B cell (primary cell): ENCODE data around the gene PNO1. TPM values are rescaled to one million over a fixed set of nuclear protein-coding genes. Genes with fewer than 3 reads are reported as not detected.

Experiments used
- ATAC-seq: fragments of 200-7000 bp; cut with Tn5 transposase; one replicate; pipeline ENCODE4 v1.10.0; 2021; ENCODE audit warnings: low read depth, mild to moderate bottlenecking, moderate number of reproducible peaks, moderate library complexity
- CTCF ChIA-PET: fragments of 350-600 bp; sonication (Branson Sonifier 250); formaldehyde crosslinking; loops from one replicate; lab custom pipeline; 2021; ENCODE audit warnings: antibody characterized with exemption, inconsistent platforms; lab: Charles Lee
- POLR2A ChIA-PET: fragments of 350-600 bp; sonication (Branson Sonifier 250); formaldehyde crosslinking; loops from one replicate; lab custom pipeline; 2021; ENCODE audit warnings: antibody characterized with exemption; lab: Charles Lee
- DNase-seq: peaks from one replicate; pipeline ENCODE4 v3.0.0; 2013
- H2AFZ ChIP-seq: 2 replicates; pipeline ENCODE4 v1.6.1; 2012; ENCODE audit warnings: mild to moderate bottlenecking, low read depth, low read length; ENCODE audit not compliant: insufficient read depth, poor library complexity, severe bottlenecking
- H3K27ac ChIP-seq, 2 donors: 1 replicate in 1 of 2; 2 replicates in 1 of 2; pipeline ENCODE4 v1.5.1; 2012 to 2013; ENCODE audit warnings: low read length in 2 of 2, mild to moderate bottlenecking in 2 of 2, moderate library complexity in 1 of 2
- H3K27me3 ChIP-seq, 4 experiments: fragments of 200-600 bp in 1 of 4; sonication (generic) in 1 of 4; replicated peaks in 1 of 4; 1 replicate in 2 of 4; 2 replicates in 2 of 4; pipeline versions ENCODE4 v1.6.1 to v1.7.0; 2013 to 2016; ENCODE audit warnings: low read length in 3 of 4, mild to moderate bottlenecking in 2 of 4, mixed read lengths in 1 of 4, moderate library complexity in 1 of 4; ENCODE audit not compliant: insufficient read depth in 4 of 4, control insufficient read depth in 3 of 4; ENCODE audit errors: control extremely low read depth in 1 of 4
- H3K36me3 ChIP-seq, 2 experiments: replicated peaks in 1 of 2; 1 replicate in 1 of 2; 2 replicates in 1 of 2; pipeline versions ENCODE4 v1.6.1 to v1.7.1; 2013; ENCODE audit warnings: low read length in 1 of 2; ENCODE audit not compliant: insufficient read depth in 2 of 2, control insufficient read depth in 1 of 2; ENCODE audit errors: control extremely low read depth in 1 of 2, extremely low read depth in 1 of 2
- H3K4me1 ChIP-seq, 2 donors: fragments of 200-600 bp in 1 of 2; sonication (generic) in 1 of 2; 1 replicate in 1 of 2; 2 replicates in 1 of 2; pipeline versions ENCODE4 v1.5.1 to v1.6.1; 2013 to 2017; ENCODE audit warnings: low read length in 2 of 2; ENCODE audit not compliant: control insufficient read depth in 2 of 2, insufficient read depth in 2 of 2
- H3K4me2 ChIP-seq: replicated peaks from 2 replicates; pipeline ENCODE3; 2012; ENCODE audit warnings: mild to moderate bottlenecking, low read depth, low read length; ENCODE audit not compliant: poor library complexity, severe bottlenecking
- H3K4me3 ChIP-seq, 5 experiments: fragments of 200-600 bp in 1 of 5; sonication (generic) in 1 of 5; 1 replicate in 3 of 5; 2 replicates in 2 of 5; pipeline versions ENCODE4 v1.5.1 to v1.7.0; 2011 to 2016; ENCODE audit warnings: low read length in 4 of 5, mild to moderate bottlenecking in 4 of 5, low read depth in 2 of 5, control low read depth in 1 of 5, moderate library complexity in 1 of 5; ENCODE audit not compliant: insufficient read depth in 1 of 5; ENCODE audit errors: control extremely low read depth in 1 of 5, extremely low read depth in 1 of 5
- H3K79me2 ChIP-seq: fragments of 200-600 bp; sonication (generic); one replicate; pipeline ENCODE4 v1.6.0; 2016; ENCODE audit warnings: low read length; ENCODE audit not compliant: control insufficient read depth, insufficient read depth
- H3K9ac ChIP-seq: fragments of 200-600 bp; sonication (generic); 2 replicates; pipeline ENCODE4 v1.6.1; 2017; ENCODE audit warnings: mild to moderate bottlenecking, low read length, moderate library complexity
- H3K9me3 ChIP-seq, 3 donors: one replicate each; pipeline versions ENCODE4 v1.6.1 to v1.7.1; 2013; ENCODE audit warnings: low read length in 2 of 3; ENCODE audit not compliant: control insufficient read depth in 2 of 3, insufficient read depth in 1 of 3; ENCODE audit errors: control extremely low read depth in 1 of 3
- H4K20me1 ChIP-seq: 2 replicates; pipeline ENCODE4 v1.6.0; 2012; ENCODE audit warnings: mild to moderate bottlenecking, low read length; ENCODE audit not compliant: insufficient read depth, control insufficient read depth, poor library complexity, severe bottlenecking
- H3K27ac Mint-ChIP-seq: one replicate; pipeline ENCODE4 v1.8.0; 2021; ENCODE audit warnings: mixed read lengths
- H3K27me3 Mint-ChIP-seq: one replicate; pipeline ENCODE4 v1.8.0; 2021; ENCODE audit warnings: mixed read lengths
- H3K4me1 Mint-ChIP-seq: one replicate; pipeline ENCODE4 v1.8.0; 2021; ENCODE audit warnings: mixed read lengths
- H3K4me3 Mint-ChIP-seq: one replicate; pipeline ENCODE4 v1.8.0; 2021; ENCODE audit warnings: mixed read lengths
- H3K9me3 Mint-ChIP-seq: one replicate; pipeline ENCODE4 v1.8.0; 2022; ENCODE audit warnings: mixed read lengths; ENCODE audit not compliant: insufficient read depth
- CTCF ChIP-seq: fragments of 200-600 bp; IDR thresholded peaks from one replicate; pipeline ENCODE4 v1.8.0; 2022; ENCODE audit warnings: antibody characterized with exemption, mild to moderate bottlenecking
- EZH2 ChIP-seq: IDR thresholded peaks from 2 replicates; pipeline ENCODE4 v1.6.1; 2012; ENCODE audit warnings: borderline replicate concordance, low read depth, mild to moderate bottlenecking, moderate library complexity, low read length; ENCODE audit not compliant: insufficient read depth, poor library complexity, severe bottlenecking
- WGBS: methylation state at CpG from one replicate; pipeline ENCODE4 v1.1.5; 2013; ENCODE audit warnings: missing lambda C conversion rate; ENCODE audit not compliant: insufficient coverage; 5-methylcytosine and 5-hydroxymethylcytosine counted together
- intact Hi-C: fragments of 100-400 bp; cut with micrococcal nuclease; formaldehyde crosslinking; loops from one replicate; pipeline ENCODE4 v1.10.0; 2022
- polyA minus RNA-seq: library from RNA; depleted of rRNA, polyadenylated mRNA; stranded (reverse); fragments of >200 nt; gene quantifications from 2 replicates; pipeline ENCODE4 v1.2.3, GENCODE V29; 2012
- polyA plus RNA-seq: library from polyadenylated mRNA; depleted of rRNA; stranded (reverse); fragments of >200 nt; gene quantifications from 2 replicates; pipeline ENCODE4 v1.2.3, GENCODE V29; 2012
- total RNA-seq, 2 donors: library from RNA; stranded (reverse); fragments of 120-200 nt in 1 of 2; gene quantifications; 1 replicate in 1 of 2; 2 replicates in 1 of 2; pipeline versions ENCODE4 v1.2.3 to v1.2.4, GENCODE V29; 2013 to 2022

PNO1 gene
- total RNA-seq (10.8 and 12.3 TPM in 2 replicates), polyA plus RNA-seq (4.7 and 7.2 TPM in 2 replicates), polyA minus RNA-seq (6.6 and 9.5 TPM in 2 replicates)
- 15.9 TPM for total RNA-seq (2013)

GRCh38 chr2:68157402-68158133 lies at the start of gene PNO1:
Gene PNO1, plus strand, starts transcription at chr2:68157888. Its CDS starts 47 bp downstream, at chr2:68157935.
- Histone ChIP-seq H3K9ac (peak within 1 kb of the TSS; percentile 90), H3K79me2 (peaks cover 69% of the 10 kb centered on the region), H3K27ac (peak within 1 kb of the TSS; percentile 96 to 98), H4K20me1 (no peaks in the 10 kb centered on the region), H3K4me1 (peaks cover 32 to 35% of the 10 kb centered on the region in 2 donors), H3K4me2 (peak within 1 kb of the TSS; percentile 79), H2AFZ (peak within 1 kb of the TSS; percentile 95), H3K4me3 (peak within 1 kb of the TSS; percentile 80 to 93 (median 89)), H3K36me3 (peaks cover 2 to 24% of the 10 kb centered on the region in 2 experiments), H3K9me3 (no peaks in the 10 kb centered on the region), H3K27me3 (no peaks in the 10 kb centered on the region)
- Mint-ChIP-seq H3K9me3 (no peaks in the 10 kb centered on the region), H3K27me3 (no peaks in the 10 kb centered on the region), H3K4me3 (peak within 1 kb of the TSS; percentile 97), H3K27ac (peak within 1 kb of the TSS; percentile 100), H3K4me1 (peaks cover 48% of the 10 kb centered on the region)
- ChIA-PET POLR2A (interaction anchor here (0.6 to 1.8 kb wide), 6 partner anchors 10 to 1917 kb away, joined by 3 to 14 read pairs (median 4); partner anchors contain the start of gene PPP3R1), CTCF (interaction anchor here (1.0 to 2.0 kb wide), 8 partner anchors 12 to 126 kb away, joined by 4 to 24 read pairs (median 5); partner anchors contain the start of gene PPP3R1)
- WGBS, result under 1% methylated on average over 43 of the region's 44 CpGs
- DNase-seq, result peak; percentile 98
- TF ChIP-seq CTCF (no peak), EZH2 (no peak)
- peak; percentile 95 for ATAC-seq
- intact Hi-C loops, result loop anchor here (1.0 to 5.0 kb wide), 6 partner anchors 35 to 310 kb away; partner anchors contain the start of genes APLF, FBXO48 and PPP3R1

DNA sequence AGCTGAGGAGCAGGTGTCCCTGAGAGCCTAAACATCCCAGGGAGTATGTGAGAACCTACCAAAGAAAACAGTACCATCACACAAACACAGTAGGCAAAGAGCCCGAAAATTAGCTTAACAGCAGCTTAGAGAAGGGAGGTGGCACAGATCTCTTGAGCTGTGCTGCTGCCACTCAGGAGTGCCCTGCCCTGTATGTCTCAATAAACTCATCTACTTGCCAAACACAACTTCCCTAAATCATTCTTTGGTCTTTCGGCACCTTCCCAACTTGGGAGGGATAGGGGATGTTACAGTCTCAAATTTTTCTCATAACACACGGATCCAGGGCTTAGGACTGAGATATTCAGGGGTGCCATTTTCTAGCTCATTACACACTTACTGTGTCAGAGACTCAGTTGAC lies 49.6 kb upstream of the PNO1 start:
- DNase-seq, result no peak
- CTCF ChIA-PET, result interaction anchor here (0.9 to 2.7 kb wide), 2 partner anchors 13 to 14 kb away, joined by 3 to 12 read pairs; no protein-coding TSS in a partner anchor
- Histone ChIP-seq H3K4me1 (no peaks in the 10 kb centered on the region), H4K20me1 (no peaks in the 10 kb centered on the region), H3K27me3 (no peaks in the 10 kb centered on the region), H3K4me3 (no peak overlapping the region), H3K9me3 (peaks cover 3 to 13% (median 7%) of the 10 kb centered on the region in 3 donors), H3K36me3 (no peaks in the 10 kb centered on the region), H3K9ac (no peak overlapping the region), H2AFZ (no peak overlapping the region), H3K27ac (no peak overlapping the region), H3K4me2 (no peak overlapping the region), H3K79me2 (no peaks in the 10 kb centered on the region)
- Mint-ChIP-seq H3K9me3 (peaks cover 7% of the 10 kb centered on the region), H3K27me3 (no peaks in the 10 kb centered on the region), H3K27ac (no peak overlapping the region), H3K4me1 (peaks cover 2% of the 10 kb centered on the region), H3K4me3 (no peak overlapping the region)
- POLR2A ChIA-PET, result no interaction called here
- 100% methylated on average over 1 of the region's 3 CpGs for WGBS
- intact Hi-C loops, result no loop called here
- TF ChIP-seq CTCF (no peak), EZH2 (no peak)
- ATAC-seq, result no peak
